ENCODE data around the gene NR1D1.

NR1D1 gene

GRCh38 chr17:40070709-40071312 lies 29.6 kb downstream of the NR1D1 start:
- H3K4me3 ChIP-seq (ENCODE audit: low read depth, low read length), result no peak overlapping the region
- no peak for TF ChIP-seq CTCF (IDR thresholded peaks at IDR 0.05)

GRCh38 chr17:40069751-40070708 lies 30.4 kb downstream of the NR1D1 start:
- H3K9me3 ChIP-seq (ENCODE audit: control insufficient read depth, low read length), result no peaks in the 10 kb centered on the region
- no peaks in the 10 kb centered on the region for H3K27me3 ChIP-seq (ENCODE audit: control insufficient read depth, insufficient read depth, low read length)
- H3K36me3 ChIP-seq (ENCODE audit: control insufficient read depth, insufficient read depth, low read length), result no peaks in the 10 kb centered on the region
- H3K9ac ChIP-seq, result no peak overlapping the region
- peaks cover 12% of the 10 kb centered on the region for H3K79me2 ChIP-seq
- H3K4me1 ChIP-seq, result peaks cover 63% of the 10 kb centered on the region
- peak overlapping the region; percentile 78 for H3K27ac ChIP-seq
- no peak overlapping the region for H2AFZ ChIP-seq
- peak overlapping the region; percentile 27 for H3K4me3 ChIP-seq (ENCODE audit: low read depth, low read length)
- peak; percentile 26 for TF ChIP-seq CTCF (IDR thresholded peaks at IDR 0.05)
- peak overlapping the region; percentile 74 for H3K4me2 ChIP-seq (ENCODE audit: low read length)

More at GRCh38 chr17:40070709-40071312, 29.6 kb downstream of the NR1D1 start:
- H3K36me3 ChIP-seq (ENCODE audit: control insufficient read depth, insufficient read depth, low read length), result no peaks in the 10 kb centered on the region
- peaks cover 64% of the 10 kb centered on the region for H3K4me1 ChIP-seq
- H3K27ac ChIP-seq, result peak overlapping the region; percentile 78
- H3K9me3 ChIP-seq (ENCODE audit: control insufficient read depth, low read length), result no peaks in the 10 kb centered on the region
- peak overlapping the region; percentile 74 for H3K4me2 ChIP-seq (ENCODE audit: low read length)
- H2AFZ ChIP-seq, result peak overlapping the region; percentile 43
- no peak overlapping the region for H3K9ac ChIP-seq
- H3K27me3 ChIP-seq (ENCODE audit: control insufficient read depth, insufficient read depth, low read length), result no peaks in the 10 kb centered on the region
- peaks cover 12% of the 10 kb centered on the region for H3K79me2 ChIP-seq

- H3K79me2 ChIP-seq, result peaks cover 12% of the 10 kb centered on the region
- no peak for TF ChIP-seq CTCF (IDR thresholded peaks at IDR 0.05)
- peaks cover 64% of the 10 kb centered on the region for H3K4me1 ChIP-seq
- H3K4me2 ChIP-seq (ENCODE audit: low read length), result peak overlapping the region; percentile 74
- H3K9me3 ChIP-seq (ENCODE audit: control insufficient read depth, low read length), result no peaks in the 10 kb centered on the region
- no peaks in the 10 kb centered on the region for H3K27me3 ChIP-seq (ENCODE audit: control insufficient read depth, insufficient read depth, low read length)
- H3K27ac ChIP-seq, result peak overlapping the region; percentile 78
- H3K4me3 ChIP-seq (ENCODE audit: low read depth, low read length), result peak overlapping the region; percentile 27
- H3K9ac ChIP-seq, result no peak overlapping the region
- no peaks in the 10 kb centered on the region for H3K36me3 ChIP-seq (ENCODE audit: control insufficient read depth, insufficient read depth, low read length)
- H2AFZ ChIP-seq, result peak overlapping the region; percentile 52
Measured at GRCh38 chr17:40068917-40069750, 31.3 kb downstream of the NR1D1 start.

GRCh38 chr17:40068584-40068916 lies 31.8 kb downstream of the NR1D1 start:
- H3K4me2 ChIP-seq (ENCODE audit: low read length), result peak overlapping the region; percentile 74
- peaks cover 66% of the 10 kb centered on the region for H3K4me1 ChIP-seq
- peaks cover 17% of the 10 kb centered on the region for H3K79me2 ChIP-seq
- H3K9me3 ChIP-seq (ENCODE audit: control insufficient read depth, low read length), result no peaks in the 10 kb centered on the region
- no peaks in the 10 kb centered on the region for H3K27me3 ChIP-seq (ENCODE audit: control insufficient read depth, insufficient read depth, low read length)
- peak overlapping the region; percentile 27 for H3K4me3 ChIP-seq (ENCODE audit: low read depth, low read length)
- TF ChIP-seq CTCF (IDR thresholded peaks at IDR 0.05), result no peak
- H3K9ac ChIP-seq, result no peak overlapping the region
- H3K27ac ChIP-seq, result peak overlapping the region; percentile 78
- no peaks in the 10 kb centered on the region for H3K36me3 ChIP-seq (ENCODE audit: control insufficient read depth, insufficient read depth, low read length)
- H2AFZ ChIP-seq, result peak overlapping the region; percentile 52
